Esophagus muscularis mucosa (tissue), 4 donors: Measurements from ENCODE around the gene SNAP91. TPM values are rescaled to one million over a fixed set of nuclear protein-coding genes. Genes with fewer than 3 reads are reported as not detected.
A peak's percentile ranks its signal among the peaks of the same experiment; 100 is the strongest.

ENCODE experiments used
- DNase-seq: peaks from one replicate; pipeline ENCODE4 v3.0.0-alpha.2; 2017; ENCODE audit errors: extremely low spot score
- H3K27ac ChIP-seq, 4 donors: fragments of 200-600 bp; sonication (generic); replicated peaks in 1 of 4; 1 replicate in 3 of 4; 2 replicates in 1 of 4; pipeline ENCODE4 v1.5.1; 2016 to 2019; ENCODE audit warnings: mild to moderate bottlenecking in 1 of 4
- H3K27me3 ChIP-seq, 4 donors: fragments of 200-600 bp; sonication (generic); one replicate each; pipeline versions ENCODE4 v1.5.1 to v1.6.0; 2016 to 2019
- H3K36me3 ChIP-seq, 4 donors: fragments of 200-600 bp; sonication (generic); one replicate each; pipeline ENCODE4 v1.5.1; 2016 to 2019
- H3K4me1 ChIP-seq, 4 donors: fragments of 200-600 bp; sonication (generic); one replicate each; pipeline ENCODE4 v1.5.1; 2016 to 2019
- H3K4me3 ChIP-seq, 4 donors: fragments of 200-600 bp; sonication (generic); 1 replicate in 2 of 4; 2 replicates in 2 of 4; pipeline ENCODE4 v1.5.1; 2016 to 2019; ENCODE audit warnings: mild to moderate bottlenecking in 4 of 4, moderate library complexity in 1 of 4
- H3K9me3 ChIP-seq, 4 donors: fragments of 200-600 bp; sonication (generic); 1 replicate in 3 of 4; 2 replicates in 1 of 4; pipeline ENCODE4 v1.5.1; 2016 to 2019
- EP300 ChIP-seq: sonication (generic); formaldehyde crosslinking; IDR thresholded peaks from one replicate; pipeline ENCODE4 v1.6.1; 2017; ENCODE audit warnings: antibody characterized with exemption
- POLR2A ChIP-seq: fragments of 450-650 bp; IDR thresholded peaks from one replicate; pipeline ENCODE4 v1.6.1; 2017; ENCODE audit warnings: antibody characterized with exemption, moderate library complexity, mild to moderate bottlenecking, low read depth
- POLR2AphosphoS5 ChIP-seq, 2 donors: sonication (generic); formaldehyde crosslinking; IDR thresholded peaks; one replicate each; pipeline ENCODE4 v1.6.1; 2017; ENCODE audit warnings: antibody characterized with exemption in 2 of 2
- WGBS: methylation state at CpG from one replicate; pipeline ENCODE4 v1.1.5; 2018; 5-methylcytosine and 5-hydroxymethylcytosine counted together
- intact Hi-C: fragments of 100-400 bp; cut with DNase I; formaldehyde crosslinking; loops from one replicate; pipeline ENCODE4 v1.15.1; 2023
- total RNA-seq, 4 donors: library from RNA; depleted of rRNA; stranded (reverse); fragments of >200 nt; gene quantifications; one replicate each; pipeline versions ENCODE4 v1.1.0 to v1.2.1, GENCODE V29; 2016
- TF ChIP-seq, protein P1 (sequence below), 3 experiments: fragments of 200-600 bp in 2 of 3; fragments of 450-650 bp in 1 of 3; sonication (generic) in 2 of 3; IDR thresholded peaks; one replicate each; pipeline ENCODE4 v1.5.1; 2017 to 2019; ENCODE audit warnings: antibody characterized with exemption in 3 of 3, mild to moderate bottlenecking in 2 of 3, moderate library complexity in 1 of 3

SNAP91 gene
- total RNA-seq, 4 donors from 2014 or later = 1.2 to 7.1 (median 3.9) TPM

DNA sequence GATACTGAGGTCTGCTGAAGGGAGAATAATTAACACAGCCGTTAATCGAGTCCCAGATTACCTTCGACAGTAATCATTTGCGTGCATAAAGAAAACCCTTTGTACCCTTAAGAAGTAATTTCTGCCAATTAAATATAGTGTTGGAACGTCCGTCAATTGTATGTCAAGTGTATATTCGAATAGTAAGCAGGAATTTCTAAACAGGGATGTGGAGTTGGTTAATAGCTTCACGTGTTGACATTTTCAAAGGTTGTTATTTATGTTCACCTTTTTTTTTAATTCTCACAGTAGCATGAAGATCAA lies 798 bp upstream of the SNAP91 start:
- intact Hi-C loops = no loop called here

DNA sequence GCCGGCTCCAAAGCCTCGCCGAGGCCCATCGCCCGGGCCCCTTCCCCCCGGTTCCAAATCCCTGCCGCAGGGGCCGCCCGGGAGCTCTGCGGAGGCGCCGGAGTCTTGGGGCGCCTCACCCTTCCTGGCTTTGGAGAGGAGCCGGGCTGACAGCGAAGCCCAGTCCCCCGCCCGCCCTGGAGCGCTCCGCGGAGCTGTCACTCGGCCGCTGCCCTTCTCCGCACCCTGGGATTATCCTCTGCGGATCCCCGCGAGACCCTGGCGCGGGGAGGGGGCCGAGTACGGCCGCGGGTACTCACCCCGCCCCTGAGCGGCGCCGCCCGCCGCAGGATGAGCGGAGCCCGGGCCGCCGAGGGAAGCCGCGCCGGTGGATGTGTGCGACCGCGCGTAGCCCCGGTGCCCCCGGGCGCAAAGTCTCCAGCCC lies 343 bp downstream of the SNAP91 start:
- peak overlapping the region; percentile 58 to 73 (median 62) for H3K4me3 ChIP-seq
- peaks cover 0 to 52% (median 19%) of the 10 kb centered on the region in 4 donors for H3K27me3 ChIP-seq
- H3K4me1 ChIP-seq = peaks cover 0 to 22% (median 21%) of the 10 kb centered on the region in 4 donors
- intact Hi-C loops = no loop called here
- peak overlapping the region in 2 of 4 donors; percentile 25 to 52 for H3K27ac ChIP-seq
- no peak for DNase-seq
- H3K9me3 ChIP-seq = peaks cover 0 to 11% (median 0%) of the 10 kb centered on the region in 4 donors
- no peaks in the 10 kb centered on the region for H3K36me3 ChIP-seq
- no CpG with 5 or more reads among the region's 52 CpGs for WGBS
- TF ChIP-seq, protein P1, sequence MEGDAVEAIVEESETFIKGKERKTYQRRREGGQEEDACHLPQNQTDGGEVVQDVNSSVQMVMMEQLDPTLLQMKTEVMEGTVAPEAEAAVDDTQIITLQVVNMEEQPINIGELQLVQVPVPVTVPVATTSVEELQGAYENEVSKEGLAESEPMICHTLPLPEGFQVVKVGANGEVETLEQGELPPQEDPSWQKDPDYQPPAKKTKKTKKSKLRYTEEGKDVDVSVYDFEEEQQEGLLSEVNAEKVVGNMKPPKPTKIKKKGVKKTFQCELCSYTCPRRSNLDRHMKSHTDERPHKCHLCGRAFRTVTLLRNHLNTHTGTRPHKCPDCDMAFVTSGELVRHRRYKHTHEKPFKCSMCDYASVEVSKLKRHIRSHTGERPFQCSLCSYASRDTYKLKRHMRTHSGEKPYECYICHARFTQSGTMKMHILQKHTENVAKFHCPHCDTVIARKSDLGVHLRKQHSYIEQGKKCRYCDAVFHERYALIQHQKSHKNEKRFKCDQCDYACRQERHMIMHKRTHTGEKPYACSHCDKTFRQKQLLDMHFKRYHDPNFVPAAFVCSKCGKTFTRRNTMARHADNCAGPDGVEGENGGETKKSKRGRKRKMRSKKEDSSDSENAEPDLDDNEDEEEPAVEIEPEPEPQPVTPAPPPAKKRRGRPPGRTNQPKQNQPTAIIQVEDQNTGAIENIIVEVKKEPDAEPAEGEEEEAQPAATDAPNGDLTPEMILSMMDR (IDR thresholded peaks at IDR 0.05) = no peak
- TF ChIP-seq POLR2AphosphoS5 (IDR thresholded peaks at IDR 0.05) (no peak), POLR2A (no peak), EP300 (no peak)

More for the DNA sequence above, 798 bp upstream of the SNAP91 start:
- 47% methylated on average over 8 of the region's 8 CpGs for WGBS
- H3K27me3 ChIP-seq = peaks cover 0 to 52% (median 19%) of the 10 kb centered on the region in 4 donors
- H3K4me3 ChIP-seq = peak overlapping the region; percentile 58 to 73 (median 62)
- TF ChIP-seq POLR2A (no peak), EP300 (no peak)
- H3K9me3 ChIP-seq = peaks cover 0 to 11% (median 0%) of the 10 kb centered on the region in 4 donors
- H3K27ac ChIP-seq = no peak overlapping the region
- H3K36me3 ChIP-seq = no peaks in the 10 kb centered on the region
- DNase-seq = no peak
- H3K4me1 ChIP-seq = peaks cover 0 to 22% (median 21%) of the 10 kb centered on the region in 4 donors

DNA sequence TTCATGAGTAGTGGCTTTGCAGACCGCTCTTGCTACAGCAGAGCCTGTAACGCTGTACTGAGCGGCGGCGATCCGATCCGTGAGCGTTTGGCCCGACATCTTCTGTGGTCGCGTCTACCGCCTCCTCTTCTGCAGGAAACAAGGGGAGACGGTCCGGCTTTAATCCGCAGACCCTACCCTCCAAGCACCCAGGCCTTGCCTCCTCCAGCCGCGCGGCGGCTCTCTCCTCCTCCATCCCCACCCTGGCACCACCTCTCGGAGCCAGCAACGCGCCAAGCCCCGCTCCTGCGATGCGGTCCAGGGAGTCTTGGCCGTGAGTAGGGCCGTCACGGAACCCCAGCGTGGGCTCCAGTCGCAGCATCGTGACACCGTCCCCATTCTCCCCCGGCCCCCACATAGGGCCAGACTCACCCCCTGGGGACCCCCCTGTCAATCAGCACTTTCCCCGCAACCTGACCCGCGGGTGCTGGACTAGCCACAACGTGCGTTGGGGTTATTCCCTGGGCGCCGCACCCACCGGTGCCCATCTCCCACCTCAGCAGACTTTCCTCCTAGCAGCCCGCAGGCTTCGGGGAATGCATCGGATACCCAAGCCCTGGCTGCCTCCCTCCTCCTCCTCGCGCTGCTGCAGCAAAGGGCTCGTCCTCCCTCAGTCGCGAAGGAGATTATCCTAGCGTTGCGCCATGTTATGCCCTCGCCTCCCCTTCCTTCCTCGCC lies 914 bp downstream of the SNAP91 start:
- no peak for DNase-seq
- Histone ChIP-seq H3K27me3 (peaks cover 0 to 52% (median 19%) of the 10 kb centered on the region in 4 donors), H3K9me3 (peaks cover 0 to 11% (median 0%) of the 10 kb centered on the region in 4 donors), H3K4me3 (peak overlapping the region; percentile 58 to 73 (median 62)), H3K27ac (peak overlapping the region in 2 of 4 donors; percentile 25 to 52), H3K36me3 (no peaks in the 10 kb centered on the region), H3K4me1 (peaks cover 0 to 22% (median 21%) of the 10 kb centered on the region in 4 donors)
- intact Hi-C loops = no loop called here
- WGBS = no CpG with 5 or more reads among the region's 53 CpGs
- TF ChIP-seq POLR2AphosphoS5 (IDR thresholded peaks at IDR 0.05) (no peak), EP300 (no peak), POLR2A (no peak)
- TF ChIP-seq, protein P1 (IDR thresholded peaks at IDR 0.05) = no peak

DNA sequence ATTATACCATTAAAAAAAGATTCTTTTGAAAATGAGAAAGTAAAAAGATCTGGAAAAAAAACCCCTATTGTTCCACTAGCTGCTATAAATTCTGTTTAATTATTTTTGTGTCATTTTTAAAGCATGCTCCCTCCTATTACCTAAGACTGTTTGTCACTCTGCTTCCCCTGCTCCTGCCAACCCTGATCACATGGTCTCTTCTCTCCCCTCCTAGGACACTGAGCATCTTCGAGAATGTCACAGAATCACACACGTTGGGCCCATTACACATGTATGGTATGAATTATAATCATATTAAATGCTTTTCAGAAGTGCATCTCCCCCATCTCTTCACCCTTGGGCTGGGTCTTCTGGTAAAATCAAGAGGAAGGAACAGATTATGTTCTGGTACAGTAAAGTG lies 6.2 kb downstream of the SNAP91 start:
- DNase-seq = no peak
- intact Hi-C loops = no loop called here
- no peaks in the 10 kb centered on the region for H3K36me3 ChIP-seq
- 58% methylated on average over 2 of the region's 2 CpGs for WGBS
- peaks cover 0 to 2% (median 2%) of the 10 kb centered on the region in 4 donors for H3K4me1 ChIP-seq
- TF ChIP-seq POLR2AphosphoS5 (IDR thresholded peaks at IDR 0.05) (no peak), EP300 (no peak)
- no peak overlapping the region for H3K4me3 ChIP-seq
- H3K27ac ChIP-seq = no peak overlapping the region
- no peaks in the 10 kb centered on the region for H3K9me3 ChIP-seq
- H3K27me3 ChIP-seq = peaks cover 0 to 16% (median under 1%) of the 10 kb centered on the region in 4 donors

DNA sequence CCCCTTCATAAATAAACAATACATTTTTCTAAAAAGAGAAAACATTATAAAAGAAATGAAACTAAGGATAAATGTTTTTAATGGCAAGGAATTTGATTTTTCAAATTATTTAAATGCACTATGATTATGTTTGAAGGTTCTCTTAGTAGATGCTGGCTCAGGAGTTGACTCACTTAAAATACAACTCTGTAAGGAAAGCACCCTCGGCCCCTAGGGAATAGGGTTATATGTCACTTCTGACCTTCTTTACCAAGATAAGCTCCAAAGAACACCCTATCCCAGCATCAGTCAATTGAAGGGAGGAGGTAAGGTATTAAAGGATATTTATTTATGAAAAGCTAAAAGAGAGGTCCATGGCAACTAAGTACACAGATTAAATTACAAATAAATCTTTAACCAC lies 6.8 kb downstream of the SNAP91 start:
- no peak overlapping the region for H3K4me3 ChIP-seq
- intact Hi-C loops = no loop called here
- no peak for DNase-seq
- 72% methylated on average over 1 of the region's 1 CpG for WGBS
- H3K27me3 ChIP-seq = peaks cover 0 to 9% (median 0%) of the 10 kb centered on the region in 4 donors
- no peaks in the 10 kb centered on the region for H3K4me1 ChIP-seq
- H3K36me3 ChIP-seq = no peaks in the 10 kb centered on the region
- TF ChIP-seq EP300 = no peak
- TF ChIP-seq, protein P1 (IDR thresholded peaks at IDR 0.05) = no peak
- no peak for TF ChIP-seq POLR2A
- no peak for TF ChIP-seq POLR2AphosphoS5 (IDR thresholded peaks at IDR 0.05)
- no peaks in the 10 kb centered on the region for H3K9me3 ChIP-seq
- no peak overlapping the region for H3K27ac ChIP-seq
